Esophagus squamous epithelium (tissue), 4 donors: ENCODE results near the gene SNX19.

Experiments used
- POLR2A ChIP-seq, 4 donors: fragments of 450-650 bp; IDR thresholded peaks; one replicate each; pipeline ENCODE4 v1.6.1; 2017; ENCODE audit warnings: antibody characterized with exemption in 4 of 4, mild to moderate bottlenecking in 4 of 4, moderate library complexity in 3 of 4
- TF ChIP-seq, protein P1 (sequence below), 6 experiments: fragments of 450-650 bp in 4 of 6; fragments of 200-600 bp in 2 of 6; sonication (generic) in 2 of 6; IDR thresholded peaks; one replicate each; pipeline ENCODE4 v1.5.1; 2016 to 2019; ENCODE audit warnings: antibody characterized with exemption in 6 of 6, mild to moderate bottlenecking in 4 of 6, moderate library complexity in 4 of 6

DNA sequence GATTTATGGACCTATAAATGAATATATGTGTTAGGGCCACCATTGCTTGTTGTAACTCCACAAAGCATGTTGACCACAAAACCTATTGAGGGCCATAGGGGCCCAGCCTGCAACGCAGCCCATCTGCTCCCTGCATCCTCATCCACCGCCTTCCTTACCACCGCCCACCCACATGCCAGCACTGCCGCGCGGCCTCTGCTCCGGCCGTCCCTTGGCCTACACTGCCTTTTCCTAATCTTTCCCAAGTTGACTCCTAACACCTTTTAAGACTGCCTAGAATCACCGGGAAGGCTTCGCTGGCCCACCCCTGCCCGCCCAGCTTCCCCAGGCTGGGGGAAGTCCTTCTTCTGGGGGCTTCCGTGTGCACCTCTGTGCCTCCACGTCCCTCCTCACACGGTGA, 55.0 kb downstream of the SNX19 start:
- TF ChIP-seq, protein P1, sequence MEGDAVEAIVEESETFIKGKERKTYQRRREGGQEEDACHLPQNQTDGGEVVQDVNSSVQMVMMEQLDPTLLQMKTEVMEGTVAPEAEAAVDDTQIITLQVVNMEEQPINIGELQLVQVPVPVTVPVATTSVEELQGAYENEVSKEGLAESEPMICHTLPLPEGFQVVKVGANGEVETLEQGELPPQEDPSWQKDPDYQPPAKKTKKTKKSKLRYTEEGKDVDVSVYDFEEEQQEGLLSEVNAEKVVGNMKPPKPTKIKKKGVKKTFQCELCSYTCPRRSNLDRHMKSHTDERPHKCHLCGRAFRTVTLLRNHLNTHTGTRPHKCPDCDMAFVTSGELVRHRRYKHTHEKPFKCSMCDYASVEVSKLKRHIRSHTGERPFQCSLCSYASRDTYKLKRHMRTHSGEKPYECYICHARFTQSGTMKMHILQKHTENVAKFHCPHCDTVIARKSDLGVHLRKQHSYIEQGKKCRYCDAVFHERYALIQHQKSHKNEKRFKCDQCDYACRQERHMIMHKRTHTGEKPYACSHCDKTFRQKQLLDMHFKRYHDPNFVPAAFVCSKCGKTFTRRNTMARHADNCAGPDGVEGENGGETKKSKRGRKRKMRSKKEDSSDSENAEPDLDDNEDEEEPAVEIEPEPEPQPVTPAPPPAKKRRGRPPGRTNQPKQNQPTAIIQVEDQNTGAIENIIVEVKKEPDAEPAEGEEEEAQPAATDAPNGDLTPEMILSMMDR (IDR thresholded peaks at IDR 0.05) = no peak
- TF ChIP-seq POLR2A (IDR thresholded peaks at IDR 0.05) = no peak
